Measurements from ENCODE around the gene TUBA3D.
"Not testable (repeated sequence)": the region's sequence is repeated elsewhere in the genome, so short reads cannot be mapped to it uniquely, and the experiment has no call there.

Gene TUBA3D

DNA sequence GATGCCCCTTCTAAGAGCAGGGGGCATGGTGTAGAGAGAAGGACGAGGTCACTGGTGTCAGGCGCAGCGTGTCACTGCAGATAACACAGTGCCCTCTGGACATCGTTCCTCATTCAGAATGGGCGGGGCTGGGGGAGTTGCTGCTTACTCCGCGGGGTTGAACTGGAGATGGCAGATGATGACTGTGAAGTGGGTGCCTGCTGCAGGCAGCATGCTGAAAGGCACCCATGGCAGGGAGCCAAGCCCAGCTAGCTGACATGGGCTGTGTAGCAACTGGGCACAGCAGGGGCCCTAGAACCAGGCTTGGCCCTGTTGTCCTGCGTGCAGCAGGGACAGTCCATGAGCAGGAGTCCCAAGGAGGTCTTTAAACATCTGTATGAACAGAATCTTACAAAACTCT lies 4.3 kb upstream of the TUBA3D start:
- not testable (repeated sequence) for H2BK5ac ChIP-seq (ENCODE audit: low read depth, low read length, poor library complexity); H3K14ac ChIP-seq (ENCODE audit: low read length); H3K4me2 ChIP-seq (ENCODE audit: low read length); H3K9ac ChIP-seq (ENCODE audit: low read length); H3K4me1 ChIP-seq (ENCODE audit: control insufficient read depth in 1 of 2, insufficient read depth in 2 of 2, low read length in 2 of 2); H3K79me1 ChIP-seq (ENCODE audit: low read length); DNase-seq; H4K91ac ChIP-seq (ENCODE audit: low read depth, low read length); H3K9me3 ChIP-seq (ENCODE audit: insufficient read depth, low read depth, low read length); H2BK120ac ChIP-seq (ENCODE audit: insufficient read depth, low read length, poor library complexity); H3K79me2 ChIP-seq (ENCODE audit: control insufficient read depth, insufficient read depth, low read length, poor library complexity); H3K27me3 ChIP-seq (ENCODE audit: insufficient read depth, low read length); H3K18ac ChIP-seq (ENCODE audit: low read length); H3K27ac ChIP-seq (ENCODE audit: low read depth, low read length); H2BK12ac ChIP-seq (ENCODE audit: low read length); H2AFZ ChIP-seq (ENCODE audit: insufficient read depth, low read length, poor library complexity); H4K12ac ChIP-seq (ENCODE audit: low read depth, low read length); H4K8ac ChIP-seq (ENCODE audit: low read depth, low read length); H3K4ac ChIP-seq (ENCODE audit: low read depth, low read length); H2AK5ac ChIP-seq (ENCODE audit: low read length); H3K23ac ChIP-seq (ENCODE audit: low read length); H3K36me3 ChIP-seq (ENCODE audit: control insufficient read depth in 1 of 2, insufficient read depth in 2 of 2, low read length in 2 of 2); H3K4me3 ChIP-seq (ENCODE audit: low read depth, low read length)
- WGBS (ENCODE audit: extremely low coverage, insufficient coverage, insufficient read length), result no CpG with 5 or more reads among the region's 8 CpGs

- not testable (repeated sequence) for H3K9ac ChIP-seq (ENCODE audit: low read length); H3K14ac ChIP-seq (ENCODE audit: low read length); H3K18ac ChIP-seq (ENCODE audit: low read length); H2BK120ac ChIP-seq (ENCODE audit: insufficient read depth, low read length, poor library complexity); H3K27ac ChIP-seq (ENCODE audit: low read depth, low read length); H3K9me3 ChIP-seq (ENCODE audit: insufficient read depth, low read depth, low read length); H4K12ac ChIP-seq (ENCODE audit: low read depth, low read length); H3K4me2 ChIP-seq (ENCODE audit: low read length); H3K4ac ChIP-seq (ENCODE audit: low read depth, low read length); H3K4me1 ChIP-seq (ENCODE audit: control insufficient read depth in 1 of 2, insufficient read depth in 2 of 2, low read length in 2 of 2); H3K79me2 ChIP-seq (ENCODE audit: control insufficient read depth, insufficient read depth, low read length, poor library complexity); H3K79me1 ChIP-seq (ENCODE audit: low read length); DNase-seq; H4K91ac ChIP-seq (ENCODE audit: low read depth, low read length); H3K4me3 ChIP-seq (ENCODE audit: low read depth, low read length); H3K23ac ChIP-seq (ENCODE audit: low read length); H4K8ac ChIP-seq (ENCODE audit: low read depth, low read length); H3K27me3 ChIP-seq (ENCODE audit: insufficient read depth, low read length); H2BK5ac ChIP-seq (ENCODE audit: low read depth, low read length, poor library complexity); H2AFZ ChIP-seq (ENCODE audit: insufficient read depth, low read length, poor library complexity); H2BK12ac ChIP-seq (ENCODE audit: low read length); H3K36me3 ChIP-seq (ENCODE audit: control insufficient read depth in 1 of 2, insufficient read depth in 2 of 2, low read length in 2 of 2); H2AK5ac ChIP-seq (ENCODE audit: low read length)
- no CpG with 5 or more reads among the region's 2 CpGs for WGBS (ENCODE audit: extremely low coverage, insufficient coverage, insufficient read length)
Measured at GRCh38 chr2:131473266-131473665, 2.7 kb upstream of the TUBA3D start.

DNA sequence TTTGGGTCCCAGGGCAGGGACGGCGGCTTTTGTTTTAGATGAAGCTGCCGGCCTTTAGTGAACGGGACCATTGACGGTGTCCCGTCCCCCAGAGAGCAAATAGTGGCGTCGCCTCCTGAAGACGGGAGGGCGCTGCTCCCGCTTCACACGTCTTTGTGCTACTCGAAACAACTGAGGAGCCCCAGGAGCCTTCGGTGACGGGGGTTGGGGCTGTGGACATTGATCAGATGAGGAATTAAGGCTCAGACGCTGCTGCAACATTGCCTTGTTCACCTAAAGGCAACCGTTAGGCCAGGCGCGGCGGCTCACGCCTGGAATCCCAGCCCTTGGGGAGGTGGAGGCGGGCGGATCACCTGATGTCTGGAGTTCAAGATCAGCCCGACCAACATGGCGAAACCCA lies 444 bp downstream of the TUBA3D start:
- not testable (repeated sequence) for H4K91ac ChIP-seq (ENCODE audit: low read depth, low read length); H3K9me3 ChIP-seq (ENCODE audit: insufficient read depth, low read depth, low read length)
- no CpG with 5 or more reads among the region's 25 CpGs for WGBS (ENCODE audit: extremely low coverage, insufficient coverage, insufficient read length)

DNA sequence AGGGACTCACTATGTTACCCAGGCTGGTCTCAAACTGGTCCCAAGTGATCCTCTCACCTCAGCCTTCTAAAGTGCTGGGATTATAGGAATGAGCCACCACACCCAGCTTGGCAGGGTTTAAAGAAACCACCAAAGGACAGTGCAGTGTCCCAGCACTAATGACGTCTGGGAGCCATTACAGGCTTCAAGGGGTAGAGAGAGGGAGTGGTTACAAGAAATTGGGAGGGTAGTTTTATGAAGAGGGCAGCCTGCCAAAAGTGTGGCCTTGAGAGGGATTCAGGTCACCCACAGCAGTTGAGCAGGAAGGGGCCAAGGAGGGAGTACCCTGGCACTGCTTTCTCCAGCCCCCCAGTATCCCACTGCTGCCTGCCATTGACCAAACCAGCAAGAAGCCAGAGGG lies 1.3 kb downstream of the TUBA3D start:
- not testable (repeated sequence) for H2AFZ ChIP-seq (ENCODE audit: insufficient read depth, low read length, poor library complexity); H3K4ac ChIP-seq (ENCODE audit: low read depth, low read length); H4K12ac ChIP-seq (ENCODE audit: low read depth, low read length); H3K9ac ChIP-seq (ENCODE audit: low read length); H3K18ac ChIP-seq (ENCODE audit: low read length); DNase-seq; H3K23ac ChIP-seq (ENCODE audit: low read length); H3K79me1 ChIP-seq (ENCODE audit: low read length); H3K4me1 ChIP-seq (ENCODE audit: control insufficient read depth in 1 of 2, insufficient read depth in 2 of 2, low read length in 2 of 2); H3K9me3 ChIP-seq (ENCODE audit: insufficient read depth, low read depth, low read length); H4K8ac ChIP-seq (ENCODE audit: low read depth, low read length); H2BK5ac ChIP-seq (ENCODE audit: low read depth, low read length, poor library complexity); H3K4me3 ChIP-seq (ENCODE audit: low read depth, low read length); H3K14ac ChIP-seq (ENCODE audit: low read length); H2AK5ac ChIP-seq (ENCODE audit: low read length); H4K91ac ChIP-seq (ENCODE audit: low read depth, low read length); H3K27ac ChIP-seq (ENCODE audit: low read depth, low read length); H3K27me3 ChIP-seq (ENCODE audit: insufficient read depth, low read length); H3K79me2 ChIP-seq (ENCODE audit: control insufficient read depth, insufficient read depth, low read length, poor library complexity); H2BK120ac ChIP-seq (ENCODE audit: insufficient read depth, low read length, poor library complexity); H3K36me3 ChIP-seq (ENCODE audit: control insufficient read depth in 1 of 2, insufficient read depth in 2 of 2, low read length in 2 of 2); H2BK12ac ChIP-seq (ENCODE audit: low read length); H3K4me2 ChIP-seq (ENCODE audit: low read length)
- no CpG with 5 or more reads among the region's 1 CpG for WGBS (ENCODE audit: extremely low coverage, insufficient coverage, insufficient read length)

More for the DNA sequence above, 444 bp downstream of the TUBA3D start:
- not testable (repeated sequence) for H3K79me1 ChIP-seq (ENCODE audit: low read length); DNase-seq; H3K23ac ChIP-seq (ENCODE audit: low read length); H3K4me1 ChIP-seq (ENCODE audit: control insufficient read depth in 1 of 2, insufficient read depth in 2 of 2, low read length in 2 of 2); H3K36me3 ChIP-seq (ENCODE audit: control insufficient read depth in 1 of 2, insufficient read depth in 2 of 2, low read length in 2 of 2); H2BK5ac ChIP-seq (ENCODE audit: low read depth, low read length, poor library complexity); H3K18ac ChIP-seq (ENCODE audit: low read length); H3K79me2 ChIP-seq (ENCODE audit: control insufficient read depth, insufficient read depth, low read length, poor library complexity); H2AFZ ChIP-seq (ENCODE audit: insufficient read depth, low read length, poor library complexity); H3K9ac ChIP-seq (ENCODE audit: low read length); H3K4ac ChIP-seq (ENCODE audit: low read depth, low read length); H3K27ac ChIP-seq (ENCODE audit: low read depth, low read length); H2BK120ac ChIP-seq (ENCODE audit: insufficient read depth, low read length, poor library complexity); H4K12ac ChIP-seq (ENCODE audit: low read depth, low read length); H4K8ac ChIP-seq (ENCODE audit: low read depth, low read length); H2AK5ac ChIP-seq (ENCODE audit: low read length); H3K27me3 ChIP-seq (ENCODE audit: insufficient read depth, low read length); H3K14ac ChIP-seq (ENCODE audit: low read length); H2BK12ac ChIP-seq (ENCODE audit: low read length); H3K4me2 ChIP-seq (ENCODE audit: low read length); H3K4me3 ChIP-seq (ENCODE audit: low read depth, low read length)
